SK-N-SH treated with all-trans-retinoic acid at 6 μM for 48 hours (cell line): ENCODE results near the gene PNLDC1.

Experiments used
- ATAC-seq: fragments of 200-7000 bp; cut with Tn5 transposase; 3 replicates; pipeline ENCODE4 v1.9.1; 2020; ENCODE audit warnings: mild to moderate bottlenecking, moderate library complexity
- ARNTL ChIP-seq: fragments of 450-650 bp; formaldehyde crosslinking; IDR thresholded peaks from 2 replicates; pipeline ENCODE4 v1.5.0; 2020; ENCODE audit warnings: low read depth, mild to moderate bottlenecking, moderate library complexity, borderline replicate concordance
- BACH2 ChIP-seq: fragments of 250-450 bp; sonication (Bioruptor Pico); IDR thresholded peaks from 2 replicates; pipeline ENCODE4 v1.9.0; 2021; ENCODE audit warnings: mild to moderate bottlenecking, borderline replicate concordance
- CREB5 ChIP-seq: fragments of 250-450 bp; sonication (Bioruptor Pico); IDR thresholded peaks from 2 replicates; pipeline ENCODE4 v1.5.1; 2020; ENCODE audit warnings: low read depth, mild to moderate bottlenecking, moderate library complexity
- CSDC2 ChIP-seq: fragments of 250-450 bp; sonication (Bioruptor Pico); IDR thresholded peaks from 2 replicates; pipeline ENCODE4 v1.5.0; 2020; ENCODE audit warnings: mild to moderate bottlenecking, moderate library complexity
- CSRNP3 ChIP-seq: fragments of 250-450 bp; sonication (Bioruptor Pico); IDR thresholded peaks from 2 replicates; pipeline ENCODE4 v1.5.1; 2021; ENCODE audit warnings: mild to moderate bottlenecking, moderate library complexity
- GLIS3 ChIP-seq: fragments of 250-450 bp; sonication (Bioruptor Pico); IDR thresholded peaks from 2 replicates; pipeline ENCODE4 v1.5.0; 2020; ENCODE audit warnings: mild to moderate bottlenecking, moderate library complexity
- ISL1 ChIP-seq: fragments of 250-450 bp; sonication (Bioruptor Pico); IDR thresholded peaks from 2 replicates; pipeline ENCODE4 v2.1.2; 2022; ENCODE audit warnings: mild to moderate bottlenecking, moderate library complexity
- PATZ1 ChIP-seq: fragments of 250-450 bp; sonication (Bioruptor Pico); IDR thresholded peaks from 2 replicates; pipeline ENCODE4 v1.8.0; 2020; ENCODE audit warnings: mild to moderate bottlenecking, moderate library complexity, borderline replicate concordance
- POU6F1 ChIP-seq: fragments of 250-450 bp; sonication (Bioruptor Pico); IDR thresholded peaks from 2 replicates; pipeline ENCODE4 v1.8.0; 2021; ENCODE audit warnings: low read depth, mild to moderate bottlenecking, moderate library complexity, borderline replicate concordance
- TCF4 ChIP-seq: fragments of 250-450 bp; sonication (Bioruptor Pico); IDR thresholded peaks from 2 replicates; pipeline ENCODE4 v1.8.0; 2021; ENCODE audit warnings: mild to moderate bottlenecking, moderate library complexity, borderline replicate concordance
- TOX ChIP-seq: fragments of 250-450 bp; sonication (Bioruptor Pico); IDR thresholded peaks from 2 replicates; pipeline ENCODE4 v1.8.0; 2021; ENCODE audit warnings: mild to moderate bottlenecking, moderate library complexity, borderline replicate concordance
- TSHZ2 ChIP-seq: fragments of 250-450 bp; sonication (Bioruptor Pico); IDR thresholded peaks from 2 replicates; pipeline ENCODE4 v1.5.0; 2020; ENCODE audit warnings: mild to moderate bottlenecking, moderate library complexity
- ZC3H10 ChIP-seq: fragments of 250-450 bp; sonication (Bioruptor Pico); IDR thresholded peaks from 2 replicates; pipeline ENCODE4 v1.5.1; 2021; ENCODE audit warnings: mild to moderate bottlenecking, moderate library complexity
- ZFP3 ChIP-seq: fragments of 250-450 bp; sonication (Bioruptor Pico); IDR thresholded peaks from 2 replicates; pipeline ENCODE4 v1.5.0; 2020; ENCODE audit warnings: mild to moderate bottlenecking, moderate library complexity
- ZFP30 ChIP-seq: fragments of 450-650 bp; formaldehyde crosslinking; IDR thresholded peaks from 2 replicates; pipeline ENCODE4 v1.5.0; 2022; ENCODE audit warnings: mild to moderate bottlenecking, moderate library complexity
- ZNF70 ChIP-seq: fragments of 450-650 bp; formaldehyde crosslinking; IDR thresholded peaks from 2 replicates; pipeline ENCODE4 v1.5.0; 2020; ENCODE audit warnings: mild to moderate bottlenecking, moderate library complexity
- ZNF8 ChIP-seq: fragments of 450-650 bp; formaldehyde crosslinking; IDR thresholded peaks from 2 replicates; pipeline ENCODE4 v1.5.0; 2020; ENCODE audit warnings: mild to moderate bottlenecking, moderate library complexity

The PNLDC1 gene

GRCh38 chr6:159754401-159754800 lies 45.7 kb upstream of the PNLDC1 start:
- no peak for ATAC-seq
- TF ChIP-seq BACH2 (no peak), TCF4 (CRISPR knock-in tag) (no peak), GLIS3 (no peak), PATZ1 (no peak), ZFP3 (CRISPR knock-in tag) (no peak), TSHZ2 (CRISPR knock-in tag) (no peak), POU6F1 (CRISPR knock-in tag) (no peak), ZFP30 (CRISPR knock-in tag) (no peak), ARNTL (CRISPR knock-in tag) (no peak), ZNF8 (no peak), TOX (CRISPR knock-in tag) (no peak)

- no peak for TF ChIP-seq CREB5 (CRISPR knock-in tag)
- TF ChIP-seq, all 23 proteins: peak for 0
- ATAC-seq = no peak
These were observed 44.8 kb upstream of the PNLDC1 start for GRCh38 chr6:159754959-159755914.

GRCh38 chr6:159756508-159756907 lies 43.6 kb upstream of the PNLDC1 start:
- ATAC-seq = no peak
- no peak for TF ChIP-seq ZC3H10 (CRISPR knock-in tag)
- no peak for TF ChIP-seq ZFP3 (CRISPR knock-in tag)
- TF ChIP-seq ISL1 (CRISPR knock-in tag) = no peak
- TF ChIP-seq POU6F1 (CRISPR knock-in tag) = no peak
- no peak for TF ChIP-seq ZNF70
- no peak for TF ChIP-seq TCF4 (CRISPR knock-in tag)

- no peak for ATAC-seq
- no peak for TF ChIP-seq PATZ1
- TF ChIP-seq ZC3H10 (CRISPR knock-in tag) = no peak
- TF ChIP-seq TCF4 (CRISPR knock-in tag) = no peak
- TF ChIP-seq CSRNP3 (CRISPR knock-in tag) = no peak
- TF ChIP-seq ZNF8 = no peak
- TF ChIP-seq CREB5 (CRISPR knock-in tag) = no peak
- no peak for TF ChIP-seq CSDC2 (CRISPR knock-in tag)
- no peak for TF ChIP-seq ZNF70
- TF ChIP-seq ARNTL (CRISPR knock-in tag) = no peak
- no peak for TF ChIP-seq TOX (CRISPR knock-in tag)
These were observed 41.8 kb upstream of the PNLDC1 start for GRCh38 chr6:159758031-159759001.
